ENCODE data around the gene TNS1.

GRCh38 chr2:217901400-217901799, 101.4 kb downstream of the TNS1 start:
- TF ChIP-seq JUND (IDR thresholded peaks at IDR 0.05): no peak
- no peak for TF ChIP-seq ELF1 (IDR thresholded peaks at IDR 0.05)
- no peak for TF ChIP-seq CTCF (IDR thresholded peaks at IDR 0.05)
- TF ChIP-seq USF2 (IDR thresholded peaks at IDR 0.05; ENCODE audit: borderline replicate concordance, low read depth, low read length): no peak
- TF ChIP-seq RAD21 (IDR thresholded peaks at IDR 0.05; ENCODE audit: low read length): no peak
- TF ChIP-seq EZH2phosphoT487 (IDR thresholded peaks at IDR 0.05; ENCODE audit: borderline replicate concordance, low read depth): no peak
- TF ChIP-seq NFIC (IDR thresholded peaks at IDR 0.05; ENCODE audit: borderline replicate concordance): no peak
